PFSK-1 (cell line): Measurements from ENCODE around the gene PDGFD.

Experiments used
- FOXP2 ChIP-seq: optimal IDR thresholded peaks from 2 replicates; pipeline ENCODE3; 2011; ENCODE audit warnings: borderline replicate concordance, control low read depth, inconsistent platforms; ENCODE audit not compliant: insufficient read depth; ENCODE audit errors: extremely low read length, extremely low read depth
- POLR2AphosphoS5 ChIP-seq: IDR thresholded peaks from 2 replicates; pipeline ENCODE4 v1.6.1; 2012; ENCODE audit warnings: low read depth, mild to moderate bottlenecking, control low read depth, low read length, moderate library complexity
- SIN3A ChIP-seq: IDR thresholded peaks from 2 replicates; pipeline ENCODE4 v1.6.1; 2012; ENCODE audit warnings: mild to moderate bottlenecking, low read length, moderate library complexity, borderline replicate concordance; ENCODE audit not compliant: insufficient read depth
- TAF1 ChIP-seq: IDR thresholded peaks from 2 replicates; pipeline ENCODE4 v1.6.1; 2012; ENCODE audit warnings: low read length, control low read depth, borderline replicate concordance; ENCODE audit not compliant: insufficient read depth
- TF ChIP-seq, protein P1 (sequence below), 2 experiments: IDR thresholded peaks; 2 replicates each; pipeline versions ENCODE4 v1.6.1 to v1.8.0; 2011 to 2012; ENCODE audit warnings: low read depth in 2 of 2, low read length in 2 of 2, control low read depth in 1 of 2, inconsistent platforms in 1 of 2, mild to moderate bottlenecking in 1 of 2, moderate library complexity in 1 of 2; ENCODE audit not compliant: insufficient read depth in 1 of 2

The PDGFD gene

GRCh38 chr11:104060820-104061219, 103.1 kb downstream of the PDGFD start:
- TF ChIP-seq SIN3A: no peak
- no peak for TF ChIP-seq TAF1
- TF ChIP-seq POLR2AphosphoS5: no peak
- no peak for TF ChIP-seq FOXP2
- TF ChIP-seq, protein P1, sequence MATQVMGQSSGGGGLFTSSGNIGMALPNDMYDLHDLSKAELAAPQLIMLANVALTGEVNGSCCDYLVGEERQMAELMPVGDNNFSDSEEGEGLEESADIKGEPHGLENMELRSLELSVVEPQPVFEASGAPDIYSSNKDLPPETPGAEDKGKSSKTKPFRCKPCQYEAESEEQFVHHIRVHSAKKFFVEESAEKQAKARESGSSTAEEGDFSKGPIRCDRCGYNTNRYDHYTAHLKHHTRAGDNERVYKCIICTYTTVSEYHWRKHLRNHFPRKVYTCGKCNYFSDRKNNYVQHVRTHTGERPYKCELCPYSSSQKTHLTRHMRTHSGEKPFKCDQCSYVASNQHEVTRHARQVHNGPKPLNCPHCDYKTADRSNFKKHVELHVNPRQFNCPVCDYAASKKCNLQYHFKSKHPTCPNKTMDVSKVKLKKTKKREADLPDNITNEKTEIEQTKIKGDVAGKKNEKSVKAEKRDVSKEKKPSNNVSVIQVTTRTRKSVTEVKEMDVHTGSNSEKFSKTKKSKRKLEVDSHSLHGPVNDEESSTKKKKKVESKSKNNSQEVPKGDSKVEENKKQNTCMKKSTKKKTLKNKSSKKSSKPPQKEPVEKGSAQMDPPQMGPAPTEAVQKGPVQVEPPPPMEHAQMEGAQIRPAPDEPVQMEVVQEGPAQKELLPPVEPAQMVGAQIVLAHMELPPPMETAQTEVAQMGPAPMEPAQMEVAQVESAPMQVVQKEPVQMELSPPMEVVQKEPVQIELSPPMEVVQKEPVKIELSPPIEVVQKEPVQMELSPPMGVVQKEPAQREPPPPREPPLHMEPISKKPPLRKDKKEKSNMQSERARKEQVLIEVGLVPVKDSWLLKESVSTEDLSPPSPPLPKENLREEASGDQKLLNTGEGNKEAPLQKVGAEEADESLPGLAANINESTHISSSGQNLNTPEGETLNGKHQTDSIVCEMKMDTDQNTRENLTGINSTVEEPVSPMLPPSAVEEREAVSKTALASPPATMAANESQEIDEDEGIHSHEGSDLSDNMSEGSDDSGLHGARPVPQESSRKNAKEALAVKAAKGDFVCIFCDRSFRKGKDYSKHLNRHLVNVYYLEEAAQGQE (IDR thresholded peaks at IDR 0.05; ENCODE audit: insufficient read depth in 1 of 2, low read depth in 2 of 2, low read length in 2 of 2): no peak

DNA sequence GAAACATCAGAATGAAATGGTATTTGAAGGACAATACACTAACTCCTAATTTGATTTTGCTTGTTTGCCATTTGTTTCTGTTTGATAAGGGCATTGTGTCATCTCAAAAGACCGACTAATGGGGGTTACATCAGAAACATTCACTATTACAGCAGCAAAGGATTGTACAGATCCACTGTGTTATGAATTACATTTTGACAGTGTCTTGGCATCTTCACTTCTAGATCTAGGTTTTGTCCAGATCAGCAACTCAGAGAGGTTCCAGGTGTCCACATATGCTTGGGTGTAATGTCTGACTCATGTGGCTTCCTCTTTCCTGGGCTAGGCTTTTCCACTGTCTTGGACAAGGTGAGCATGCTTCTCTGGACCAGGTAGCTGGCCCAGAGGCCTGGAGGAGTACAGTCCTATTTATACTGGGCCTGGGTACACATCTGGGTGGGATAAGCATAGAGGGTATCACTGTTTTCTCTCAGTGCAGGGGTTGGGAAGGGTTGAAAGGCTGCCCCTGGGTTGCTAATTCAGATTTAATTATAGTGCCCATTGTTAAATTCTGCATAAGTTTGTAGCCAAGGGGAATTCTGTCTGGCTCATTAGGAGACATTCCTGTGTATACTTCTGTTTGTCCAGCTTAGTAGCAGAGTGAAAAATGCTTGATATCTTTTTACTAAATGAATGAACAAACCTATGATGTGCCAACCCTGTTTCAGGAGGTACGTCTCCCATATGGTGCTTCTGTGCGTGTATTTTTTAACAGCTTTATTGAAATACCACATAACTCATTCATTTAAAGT, 103.7 kb downstream of the PDGFD start:
- TF ChIP-seq, protein P1 (IDR thresholded peaks at IDR 0.05; ENCODE audit: insufficient read depth in 1 of 2, low read depth in 2 of 2, low read length in 2 of 2): no peak
- TF ChIP-seq TAF1 (no peak), FOXP2 (no peak), SIN3A (no peak), POLR2AphosphoS5 (no peak)

- TF ChIP-seq FOXP2: no peak
- no peak for TF ChIP-seq TAF1
- TF ChIP-seq SIN3A: no peak
- TF ChIP-seq POLR2AphosphoS5: no peak
- TF ChIP-seq, protein P1 (IDR thresholded peaks at IDR 0.05; ENCODE audit: insufficient read depth in 1 of 2, low read depth in 2 of 2, low read length in 2 of 2): no peak
Observed at GRCh38 chr11:104058680-104059079, 105.3 kb downstream of the PDGFD start.

- TF ChIP-seq SIN3A (no peak), TAF1 (no peak), FOXP2 (no peak), POLR2AphosphoS5 (no peak)
- TF ChIP-seq, protein P1 (IDR thresholded peaks at IDR 0.05; ENCODE audit: insufficient read depth in 1 of 2, low read depth in 2 of 2, low read length in 2 of 2): no peak
Observed at GRCh38 chr11:104057908-104058307, 106.0 kb downstream of the PDGFD start.

DNA sequence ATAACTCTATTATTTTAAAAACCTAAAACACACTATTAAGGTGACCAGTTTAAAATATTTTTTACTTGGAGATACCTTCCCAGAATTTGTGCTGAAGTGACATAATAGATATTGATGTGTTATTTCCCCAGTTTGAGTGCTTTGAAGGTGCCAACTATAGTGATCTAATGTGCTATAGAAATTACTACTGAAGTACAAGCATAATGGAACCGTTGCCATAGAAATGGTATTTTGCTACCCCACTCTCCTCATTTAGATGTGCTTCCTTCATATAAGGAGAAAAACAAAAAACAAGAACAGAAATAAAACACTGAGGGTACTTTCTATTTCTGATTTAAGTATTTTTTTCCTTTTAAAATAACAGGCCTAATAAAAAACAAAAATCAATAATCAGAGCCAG, 108.4 kb downstream of the PDGFD start:
- TF ChIP-seq SIN3A (no peak), FOXP2 (no peak), TAF1 (no peak), POLR2AphosphoS5 (no peak)
- TF ChIP-seq, protein P1 (IDR thresholded peaks at IDR 0.05; ENCODE audit: insufficient read depth in 1 of 2, low read depth in 2 of 2, low read length in 2 of 2): no peak
